Gastrocnemius medialis (tissue), 4 donors: ENCODE measurements around the gene CC2D2A.

ENCODE experiments used
- POLR2A ChIP-seq, 2 donors: fragments of 450-650 bp; IDR thresholded peaks; one replicate each; pipeline ENCODE4 v1.6.1; 2017; ENCODE audit warnings: antibody characterized with exemption in 2 of 2, mild to moderate bottlenecking in 2 of 2, moderate library complexity in 2 of 2
- TF ChIP-seq, protein P1 (sequence below), 5 experiments: fragments of 450-650 bp in 3 of 5; fragments of 200-600 bp in 2 of 5; sonication (generic) in 2 of 5; IDR thresholded peaks in 4 of 5; conservative IDR thresholded peaks in 1 of 5; 1 replicate in 4 of 5; 2 replicates in 1 of 5; pipeline ENCODE4 v1.5.1; 2016 to 2019; ENCODE audit warnings: antibody characterized with exemption in 5 of 5, mild to moderate bottlenecking in 3 of 5, moderate library complexity in 3 of 5

DNA sequence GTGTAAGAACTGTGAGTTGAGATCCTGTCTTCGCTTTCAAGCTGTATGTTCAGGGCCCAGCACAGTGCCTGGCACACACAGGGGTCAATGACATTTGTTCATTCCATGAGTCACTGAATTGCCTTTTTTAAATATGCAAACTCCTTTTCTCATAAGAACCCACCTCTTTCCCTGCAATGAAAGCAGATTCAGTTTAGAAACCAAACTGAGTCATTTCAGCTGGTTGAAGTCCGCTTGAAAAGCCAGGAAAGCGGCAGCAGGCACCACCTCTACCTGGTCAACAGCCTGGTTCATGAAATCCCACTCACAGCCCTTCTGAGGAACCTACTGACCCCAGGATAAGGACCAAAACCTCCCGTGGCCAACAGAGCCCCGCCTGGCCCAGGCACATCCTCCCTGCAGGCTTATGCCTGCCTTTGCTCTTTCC lies 46.4 kb upstream of the CC2D2A start:
- TF ChIP-seq POLR2A (IDR thresholded peaks at IDR 0.05), result no peak
- TF ChIP-seq, protein P1, sequence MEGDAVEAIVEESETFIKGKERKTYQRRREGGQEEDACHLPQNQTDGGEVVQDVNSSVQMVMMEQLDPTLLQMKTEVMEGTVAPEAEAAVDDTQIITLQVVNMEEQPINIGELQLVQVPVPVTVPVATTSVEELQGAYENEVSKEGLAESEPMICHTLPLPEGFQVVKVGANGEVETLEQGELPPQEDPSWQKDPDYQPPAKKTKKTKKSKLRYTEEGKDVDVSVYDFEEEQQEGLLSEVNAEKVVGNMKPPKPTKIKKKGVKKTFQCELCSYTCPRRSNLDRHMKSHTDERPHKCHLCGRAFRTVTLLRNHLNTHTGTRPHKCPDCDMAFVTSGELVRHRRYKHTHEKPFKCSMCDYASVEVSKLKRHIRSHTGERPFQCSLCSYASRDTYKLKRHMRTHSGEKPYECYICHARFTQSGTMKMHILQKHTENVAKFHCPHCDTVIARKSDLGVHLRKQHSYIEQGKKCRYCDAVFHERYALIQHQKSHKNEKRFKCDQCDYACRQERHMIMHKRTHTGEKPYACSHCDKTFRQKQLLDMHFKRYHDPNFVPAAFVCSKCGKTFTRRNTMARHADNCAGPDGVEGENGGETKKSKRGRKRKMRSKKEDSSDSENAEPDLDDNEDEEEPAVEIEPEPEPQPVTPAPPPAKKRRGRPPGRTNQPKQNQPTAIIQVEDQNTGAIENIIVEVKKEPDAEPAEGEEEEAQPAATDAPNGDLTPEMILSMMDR (IDR thresholded peaks at IDR 0.05 in 4 of 5, conservative IDR thresholded peaks at IDR 0.05 in 1 of 5), result no peak
